ENCODE data around the gene ACOT12.

Gene ACOT12

GRCh38 chr5:81359108-81359507 lies 34.8 kb downstream of the ACOT12 start:
- ATAC-seq = no peak
- TF ChIP-seq GLIS3 (CRISPR knock-in tag; IDR thresholded peaks at IDR 0.05) (no peak), PATZ1 (CRISPR knock-in tag; IDR thresholded peaks at IDR 0.05; ENCODE audit: borderline replicate concordance) (no peak), BACH2 (CRISPR knock-in tag; IDR thresholded peaks at IDR 0.05; ENCODE audit: borderline replicate concordance) (no peak), TCF4 (CRISPR knock-in tag; IDR thresholded peaks at IDR 0.05; ENCODE audit: borderline replicate concordance) (no peak), TOX (CRISPR knock-in tag; IDR thresholded peaks at IDR 0.05; ENCODE audit: borderline replicate concordance) (no peak), ARNTL (CRISPR knock-in tag; IDR thresholded peaks at IDR 0.05; ENCODE audit: borderline replicate concordance, low read depth) (no peak), SNAI2 (CRISPR knock-in tag; IDR thresholded peaks at IDR 0.05) (no peak), ZNF8 (CRISPR knock-in tag; IDR thresholded peaks at IDR 0.05) (no peak), ISL1 (CRISPR knock-in tag; IDR thresholded peaks at IDR 0.05) (no peak), RARB (CRISPR knock-in tag; IDR thresholded peaks at IDR 0.05) (no peak), POU6F1 (CRISPR knock-in tag; IDR thresholded peaks at IDR 0.05; ENCODE audit: borderline replicate concordance, low read depth) (no peak), ZC3H10 (CRISPR knock-in tag; IDR thresholded peaks at IDR 0.05) (no peak), CREB5 (CRISPR knock-in tag; IDR thresholded peaks at IDR 0.05; ENCODE audit: low read depth) (no peak), ZFP30 (CRISPR knock-in tag; IDR thresholded peaks at IDR 0.05) (no peak), CSDC2 (CRISPR knock-in tag; IDR thresholded peaks at IDR 0.05) (no peak), TSHZ2 (CRISPR knock-in tag; IDR thresholded peaks at IDR 0.05) (no peak), PPARA (CRISPR knock-in tag; IDR thresholded peaks at IDR 0.05; ENCODE audit: borderline replicate concordance) (no peak), ZFP3 (CRISPR knock-in tag; IDR thresholded peaks at IDR 0.05) (no peak)

- TF ChIP-seq PPARA (CRISPR knock-in tag; IDR thresholded peaks at IDR 0.05; ENCODE audit: borderline replicate concordance) = no peak
- no peak for TF ChIP-seq ZFP30 (CRISPR knock-in tag; IDR thresholded peaks at IDR 0.05)
- TF ChIP-seq BACH2 (CRISPR knock-in tag; IDR thresholded peaks at IDR 0.05; ENCODE audit: borderline replicate concordance) = no peak
- ATAC-seq = no peak
These were observed 38.4 kb downstream of the ACOT12 start for GRCh38 chr5:81355291-81356251.

- ATAC-seq = no peak
- TF ChIP-seq TSHZ2 (CRISPR knock-in tag; IDR thresholded peaks at IDR 0.05) = no peak
These were observed 39.8 kb downstream of the ACOT12 start for GRCh38 chr5:81354093-81354492.

Data from SK-N-SH treated with all-trans-retinoic acid at 6 μM for 48 hours (cell line).